Stimulated activated CD4-positive, alpha-beta T cell treated with anti-CD3 and anti-CD28 coated beads, Interleukin-2, amount 100 ng/mL, for 4 hours (primary cell): ENCODE measurements around the gene PSMC6.

Experiments
- DNase-seq: peaks from one replicate; pipeline ENCODE4 v3.0.0-alpha.2; 2020; ENCODE audit warnings: low read depth

Gene PSMC6

DNA sequence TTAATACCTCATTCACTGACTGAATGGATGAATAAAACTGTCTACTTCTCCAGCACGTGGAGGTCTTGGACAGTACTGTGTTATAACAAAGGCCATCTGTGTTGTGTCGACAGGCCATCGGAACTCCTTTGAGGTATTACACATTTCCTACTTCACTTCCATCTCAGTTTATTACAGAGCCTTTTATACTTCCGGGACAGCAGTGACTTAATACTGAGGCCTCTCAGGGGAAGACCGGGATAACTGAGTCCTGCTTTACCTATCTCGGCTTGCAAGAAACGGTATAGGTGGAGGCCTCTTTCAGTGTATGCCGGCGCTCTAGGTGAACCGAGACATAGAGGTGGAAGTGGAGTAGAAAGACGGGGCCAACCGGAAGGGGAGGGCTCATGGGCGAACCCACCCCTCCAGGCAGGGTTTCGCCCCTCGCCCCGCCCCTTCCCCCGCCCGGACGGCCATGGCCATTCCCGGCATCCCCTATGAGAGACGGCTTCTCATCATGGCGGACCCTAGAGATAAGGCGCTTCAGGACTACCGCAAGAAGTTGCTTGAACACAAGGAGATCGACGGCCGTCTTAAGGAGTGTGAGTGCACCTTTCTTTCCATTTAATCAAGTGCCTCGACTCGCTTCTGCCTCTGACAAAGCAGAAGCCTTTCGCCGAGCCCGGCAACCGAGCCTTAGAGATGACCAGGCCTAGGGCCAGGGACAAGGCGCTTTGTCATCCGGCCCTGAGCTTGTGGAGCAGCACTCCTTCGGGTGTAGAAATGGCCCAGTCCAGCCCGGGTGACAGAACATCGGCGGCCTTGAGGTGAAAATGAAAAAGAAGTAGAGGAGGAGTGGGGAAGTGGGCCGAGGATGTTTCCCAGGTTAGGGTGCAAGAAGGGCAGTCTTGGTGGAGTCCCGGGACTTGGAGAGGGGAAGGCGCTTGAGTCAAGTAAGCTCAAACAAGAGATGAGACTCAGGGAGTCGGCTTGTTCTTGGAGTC lies at the start of gene PSMC6:
TSS of gene PSMC6 (plus strand) at position 477 of the 983 bp plus-strand sequence. CDS start at position 497, 20 bp downstream.
- peak; percentile 92 for DNase-seq

DNA sequence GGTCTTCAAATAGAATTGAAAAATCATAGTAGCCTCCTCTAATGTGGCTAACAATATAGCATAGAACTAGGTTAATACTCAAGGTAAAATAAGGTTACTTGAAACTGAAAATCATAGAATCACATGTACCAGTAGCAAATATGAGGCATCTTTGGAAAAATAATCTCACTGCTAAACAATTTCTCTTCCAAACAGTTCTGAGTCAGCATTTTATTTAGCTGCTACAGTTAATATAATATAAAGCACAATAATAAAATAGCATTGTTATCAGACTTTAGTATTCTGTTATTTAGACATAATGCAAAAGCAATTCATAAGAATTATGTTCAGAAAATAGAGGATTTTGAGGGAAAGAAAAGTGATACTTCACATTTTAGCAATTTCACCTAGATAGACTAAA lies 46.7 kb upstream of the PSMC6 start:
- DNase-seq = no peak

DNA sequence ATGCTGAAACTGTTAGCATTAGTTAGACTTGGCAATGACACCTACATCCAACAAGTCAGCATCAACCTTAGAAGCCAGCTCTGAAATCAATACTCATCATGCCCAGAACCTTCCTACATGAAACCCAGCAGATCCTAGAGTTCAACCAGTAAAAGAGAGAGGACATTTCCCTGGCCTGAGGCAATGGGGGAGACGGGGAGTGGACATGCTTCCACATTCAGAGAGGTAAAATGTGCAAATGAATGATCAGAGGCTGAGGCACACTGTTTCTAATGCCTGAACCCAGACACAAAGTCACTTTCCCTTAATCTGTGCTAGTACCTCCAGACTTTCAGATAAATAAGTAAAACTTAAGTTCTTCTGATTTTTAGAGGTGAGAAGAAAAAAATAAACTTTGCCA lies 46.2 kb upstream of the PSMC6 start:
- DNase-seq = no peak

DNA sequence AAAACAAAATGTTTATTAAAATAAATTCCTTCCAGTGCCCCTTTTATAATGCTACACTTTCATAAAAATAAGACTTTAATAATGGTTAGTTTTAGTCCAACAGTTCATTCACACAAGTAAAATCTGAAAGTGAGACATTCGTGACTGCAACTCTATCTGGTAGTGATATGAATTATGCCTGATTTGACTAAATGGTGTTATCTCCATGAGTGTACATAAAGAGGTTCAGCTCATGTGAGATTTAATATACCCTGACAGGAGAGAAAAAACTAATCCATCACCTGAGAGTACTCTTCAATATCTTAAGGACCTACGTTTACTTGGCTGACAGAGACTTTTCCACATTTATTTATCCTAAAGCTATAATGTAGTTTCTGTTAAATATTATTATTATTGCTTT lies 45.7 kb upstream of the PSMC6 start:
- no peak for DNase-seq

DNA sequence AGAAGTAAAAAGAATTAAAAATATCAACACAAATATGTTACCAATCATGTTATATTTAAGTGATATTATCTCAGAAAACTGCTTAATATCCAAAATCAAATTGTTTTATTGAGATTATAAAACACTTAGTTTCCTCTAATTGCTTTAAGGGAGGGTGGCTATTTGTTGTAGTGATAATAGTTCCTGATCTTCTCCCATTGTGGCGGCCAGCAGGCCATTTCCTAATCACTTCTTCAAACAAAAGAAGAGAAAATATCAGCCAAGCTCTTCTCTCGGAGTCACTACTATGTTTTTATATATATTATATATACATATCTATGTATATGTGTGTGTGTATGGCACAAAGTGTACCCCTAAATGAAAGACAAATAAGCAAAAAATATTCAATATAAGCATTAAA lies 43.1 kb upstream of the PSMC6 start:
- no peak for DNase-seq

DNA sequence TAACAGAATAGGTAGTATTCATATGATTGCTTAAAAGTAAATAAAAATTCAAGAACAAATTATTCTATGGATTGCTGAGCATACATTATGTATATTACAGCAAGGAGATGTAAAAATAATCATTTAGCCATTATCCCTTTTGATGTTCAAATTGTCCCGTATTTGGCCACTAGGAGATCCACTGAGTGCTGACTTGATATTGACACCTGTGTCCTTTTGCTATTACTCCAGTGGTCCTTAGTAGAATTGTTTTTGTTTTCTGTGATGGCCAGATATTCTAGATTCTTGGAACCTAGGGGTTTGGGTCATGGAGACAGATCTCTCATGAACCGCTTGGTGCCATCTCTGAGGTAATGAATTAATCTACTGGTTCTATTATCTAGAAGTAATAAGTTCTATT lies 28.4 kb upstream of the PSMC6 start:
- no peak for DNase-seq

DNA sequence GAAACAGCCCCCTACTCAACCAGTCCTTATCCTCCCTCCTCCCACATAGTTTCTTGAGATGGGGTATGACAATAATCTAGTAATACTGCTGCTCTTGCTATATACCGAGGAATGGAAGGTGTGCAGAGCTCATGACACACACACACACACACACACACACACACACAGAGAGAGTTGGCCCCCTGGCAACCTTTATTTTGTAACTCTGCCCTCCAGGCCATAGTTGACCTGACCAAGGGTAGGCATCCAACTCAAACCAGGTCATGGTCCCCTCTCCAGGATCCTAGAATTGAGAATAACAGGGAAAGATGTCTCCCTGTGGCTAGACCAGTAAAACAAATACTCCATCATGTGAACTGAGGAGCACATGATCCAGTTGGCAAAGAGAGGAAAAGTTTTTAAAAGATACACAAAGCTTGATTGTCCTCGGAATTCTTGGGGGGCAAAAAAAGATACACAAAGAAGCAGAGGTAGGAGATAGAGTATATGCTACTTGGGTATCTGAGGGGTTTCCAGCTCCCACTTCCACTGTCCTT lies 22.9 kb upstream of the PSMC6 start:
- no peak for DNase-seq

DNA sequence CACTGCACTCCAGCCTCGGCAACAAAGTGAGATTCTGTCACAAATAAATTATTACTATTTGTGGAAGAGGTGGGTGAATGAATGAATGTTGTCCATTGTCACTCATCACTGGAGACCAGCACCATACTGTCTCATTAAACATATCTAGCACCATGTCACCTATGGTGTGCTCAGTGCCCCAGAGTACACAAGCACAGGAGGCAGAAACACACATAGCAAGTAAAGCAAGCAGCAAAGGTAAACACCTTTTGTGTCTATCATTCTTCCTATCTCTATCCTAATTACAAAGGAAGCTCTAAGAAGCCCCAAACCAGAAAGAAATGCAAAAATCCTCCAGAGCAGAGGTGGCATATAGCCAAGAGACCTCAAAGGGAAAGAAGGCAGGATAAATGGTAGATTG lies 20.8 kb upstream of the PSMC6 start:
- no peak for DNase-seq

DNA sequence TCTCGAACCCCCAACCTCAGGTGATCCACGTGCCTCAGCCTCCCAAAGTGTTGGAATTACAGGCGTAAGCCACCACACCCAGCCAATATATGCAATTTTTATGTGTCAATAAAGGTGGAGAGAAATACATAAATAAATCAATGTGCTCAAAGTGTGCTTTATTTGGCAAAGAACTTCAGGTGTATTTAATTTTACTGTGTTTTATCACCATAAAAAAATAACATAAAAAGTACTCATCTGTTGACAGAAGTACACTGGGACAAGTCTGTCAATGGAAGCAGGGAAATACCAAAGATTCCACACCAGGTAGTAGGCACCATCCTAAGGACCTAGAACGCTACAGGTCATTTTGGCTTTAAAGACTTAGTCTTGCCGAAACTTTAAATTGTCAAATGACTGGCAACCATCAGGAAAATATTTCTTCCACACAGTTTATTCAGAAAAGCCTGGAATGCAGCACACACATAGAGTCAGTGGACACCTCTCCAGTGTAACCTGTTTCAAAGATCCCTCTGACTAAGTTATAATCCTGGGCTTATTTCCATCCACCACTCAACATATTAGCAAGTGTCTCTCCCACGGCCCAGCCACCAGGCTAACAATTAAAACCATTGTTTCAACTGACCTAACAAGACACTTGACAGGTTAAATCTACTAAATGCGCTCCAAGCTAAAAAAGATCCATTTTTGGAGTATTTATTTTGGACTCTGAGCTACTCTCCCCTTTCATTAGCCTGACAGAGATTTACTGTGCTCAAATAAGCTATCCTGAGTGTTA lies 15.8 kb upstream of the PSMC6 start:
- no peak for DNase-seq

DNA sequence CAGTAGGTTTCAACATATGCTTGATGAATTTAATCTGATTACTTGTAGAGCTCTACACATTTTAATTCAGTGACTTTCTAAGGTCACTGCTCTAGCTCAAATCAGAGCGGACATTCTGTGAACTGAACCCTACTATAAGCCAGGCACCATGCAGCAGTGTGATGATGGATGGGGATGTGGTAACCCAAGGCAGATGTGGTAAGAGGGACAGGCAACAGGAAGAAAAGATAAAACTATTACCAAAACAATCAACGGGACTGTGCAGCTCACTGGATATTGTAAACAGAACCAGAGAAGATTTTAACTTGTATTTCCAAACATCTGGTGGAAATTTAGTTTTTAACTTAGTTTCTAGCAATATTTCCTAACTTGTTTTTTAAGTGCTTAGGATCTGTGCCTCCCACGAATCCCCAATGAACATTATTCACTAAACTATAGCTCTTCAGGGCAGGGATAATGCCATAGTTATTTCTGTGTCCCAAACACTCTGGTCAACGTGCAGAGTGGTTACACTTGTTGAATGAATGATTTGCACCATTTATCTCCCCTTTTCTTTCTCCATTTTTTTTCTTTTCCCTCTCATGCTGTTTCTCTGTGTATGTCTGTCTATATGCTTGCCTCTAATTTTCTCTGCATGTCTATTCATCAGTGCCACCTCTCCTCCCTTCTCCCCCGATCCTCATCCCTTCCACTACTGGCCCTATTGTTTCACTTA lies 14.6 kb upstream of the PSMC6 start:
- no peak for DNase-seq

DNA sequence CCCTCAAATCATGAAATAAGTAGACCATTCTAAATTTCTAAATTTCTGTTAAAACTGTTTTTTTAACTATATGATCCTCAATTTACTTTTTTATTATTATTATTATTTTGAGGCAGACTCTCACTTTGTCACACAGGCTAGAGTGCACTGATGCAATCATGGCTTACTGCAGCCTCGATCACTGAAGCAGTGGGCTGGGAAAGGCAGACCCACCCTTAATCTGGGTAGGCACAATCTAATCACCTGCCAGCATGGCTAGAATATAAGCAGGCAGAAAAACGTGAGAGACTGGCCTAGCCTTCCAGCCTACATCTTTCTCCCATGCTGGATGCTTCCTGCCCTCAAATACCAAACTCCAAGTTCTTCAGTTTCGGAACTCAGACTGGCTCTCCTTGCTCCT lies 14.0 kb upstream of the PSMC6 start:
- no peak for DNase-seq

DNA sequence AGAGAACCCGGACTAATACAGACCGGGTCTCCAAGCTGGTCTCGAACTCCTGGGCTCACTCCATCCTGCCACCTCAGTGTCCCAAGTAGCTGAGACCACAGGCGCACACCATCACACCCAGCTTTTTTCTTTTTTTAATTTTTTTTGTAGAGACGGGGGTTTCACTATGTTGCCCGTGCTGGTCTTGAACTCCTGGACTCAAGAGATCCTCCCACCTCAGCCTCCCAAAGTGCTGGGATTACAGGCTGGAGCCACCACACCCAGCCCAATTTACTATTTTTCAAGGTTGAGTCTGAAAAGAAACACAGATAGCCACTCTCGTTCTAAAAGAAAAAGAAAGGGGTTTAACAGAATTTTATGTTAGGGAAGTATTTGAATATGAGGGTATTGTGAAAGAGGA lies 13.5 kb upstream of the PSMC6 start:
- DNase-seq = no peak

DNA sequence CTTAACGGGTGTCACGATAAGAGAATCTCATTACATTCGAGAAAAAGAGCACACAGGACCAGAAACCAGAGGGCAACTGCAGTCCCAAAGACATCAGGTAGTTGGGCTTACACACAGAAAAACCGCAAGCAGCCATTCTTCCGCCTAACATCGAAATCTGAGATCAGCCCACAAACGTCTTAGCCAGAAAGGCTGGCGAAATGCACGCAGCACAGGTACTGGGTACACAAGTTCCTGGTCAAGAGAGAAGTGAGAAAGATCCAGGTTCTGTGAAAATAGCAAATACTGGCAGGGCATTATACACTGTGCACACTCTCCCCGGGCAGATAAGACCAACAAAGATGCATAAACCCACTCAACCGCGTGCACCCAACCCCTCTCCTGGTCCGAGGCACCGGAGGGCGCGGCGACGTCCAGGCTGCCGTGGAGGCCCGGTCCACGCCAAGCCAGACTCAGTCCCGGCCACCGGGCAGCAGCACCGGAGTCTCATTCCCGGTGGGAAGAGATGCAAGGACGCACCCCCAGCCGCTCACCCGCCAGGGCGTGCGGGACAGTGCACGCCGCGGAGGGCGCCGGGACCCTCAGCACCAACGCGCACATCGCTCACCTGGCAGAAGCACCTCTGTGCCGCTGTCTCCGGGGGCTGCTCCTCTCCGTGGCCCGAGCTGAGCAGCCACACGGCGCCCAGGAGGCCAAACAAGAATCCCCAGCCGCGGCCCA lies 12.1 kb upstream of the PSMC6 start:
- DNase-seq = peak; percentile 22

DNA sequence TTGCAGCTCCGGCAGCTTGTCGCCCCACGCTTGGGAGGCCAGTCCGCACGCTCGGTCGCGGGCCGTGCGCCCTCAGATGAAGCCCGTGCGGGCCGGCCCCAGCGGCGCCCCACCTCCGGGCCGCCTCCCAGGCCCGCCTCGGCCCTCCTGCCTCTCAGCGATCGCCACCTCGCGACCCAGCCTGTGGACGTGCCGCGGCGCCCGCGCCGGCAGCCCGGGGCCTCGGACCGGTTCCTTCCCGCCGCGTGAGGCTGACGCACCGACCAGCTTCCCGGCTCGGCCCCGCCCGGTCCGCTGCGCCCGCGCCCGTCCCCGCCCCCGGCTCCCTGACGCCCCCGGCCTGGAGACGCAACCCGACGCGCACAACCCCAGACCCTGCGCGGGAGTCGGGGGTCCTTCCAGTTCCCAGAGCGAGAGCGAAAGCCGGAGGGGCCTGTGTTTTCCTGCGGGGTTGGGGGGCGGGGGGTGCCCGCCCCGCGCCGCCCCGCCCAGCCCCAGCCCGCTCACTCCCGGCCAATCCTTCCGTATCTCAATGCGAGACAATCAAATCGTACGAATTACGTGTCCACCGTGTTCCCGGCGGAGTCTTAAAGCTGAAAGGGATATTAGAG lies 11.4 kb upstream of the PSMC6 start, which contains the start of gene ERO1A:
TSS of gene ERO1A (minus strand) at position 78 of the 611 bp plus-strand sequence. CDS start at position 1, 77 bp downstream.
- peak; percentile 43 for DNase-seq

DNA sequence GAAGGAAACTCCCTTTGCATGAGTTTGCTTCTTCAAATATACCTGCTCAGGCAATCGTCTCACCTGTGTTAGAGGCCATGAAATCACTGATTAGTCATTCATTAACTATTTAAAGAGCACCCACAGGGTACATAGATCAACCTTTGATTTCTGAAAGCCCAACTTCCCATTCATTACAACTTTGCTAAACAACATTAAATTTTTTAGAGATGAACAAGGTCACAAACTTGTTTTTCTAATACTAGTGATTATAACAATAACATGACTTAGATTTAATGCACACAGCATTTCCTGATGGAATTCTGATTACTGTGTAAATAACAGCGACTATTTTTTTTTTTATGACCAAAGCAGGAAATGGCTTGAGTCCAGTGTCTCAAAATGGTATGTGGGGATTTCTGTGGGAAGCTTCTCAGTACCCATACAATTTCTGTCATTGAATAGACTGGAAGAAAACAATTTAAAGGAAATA lies 6.3 kb upstream of the PSMC6 start:
- no peak for DNase-seq

DNA sequence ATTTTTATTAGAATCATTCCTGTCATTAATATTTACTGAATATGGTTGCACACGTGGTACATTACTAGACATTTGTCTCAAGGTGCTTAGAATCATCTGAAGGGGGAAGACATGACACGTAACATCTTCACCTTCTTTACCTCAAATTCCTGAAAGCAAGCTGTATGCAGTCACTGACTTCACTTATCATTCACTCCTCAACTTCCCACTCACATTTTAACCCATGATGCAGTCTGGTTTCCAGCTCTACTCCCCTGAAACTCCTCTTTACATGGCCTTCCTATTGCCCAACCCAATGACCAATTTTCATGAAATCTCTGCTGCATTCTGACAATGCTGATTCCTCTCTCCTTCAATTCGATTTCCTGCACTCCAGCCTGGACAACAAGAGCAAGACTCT lies 5.8 kb upstream of the PSMC6 start:
- DNase-seq = no peak

DNA sequence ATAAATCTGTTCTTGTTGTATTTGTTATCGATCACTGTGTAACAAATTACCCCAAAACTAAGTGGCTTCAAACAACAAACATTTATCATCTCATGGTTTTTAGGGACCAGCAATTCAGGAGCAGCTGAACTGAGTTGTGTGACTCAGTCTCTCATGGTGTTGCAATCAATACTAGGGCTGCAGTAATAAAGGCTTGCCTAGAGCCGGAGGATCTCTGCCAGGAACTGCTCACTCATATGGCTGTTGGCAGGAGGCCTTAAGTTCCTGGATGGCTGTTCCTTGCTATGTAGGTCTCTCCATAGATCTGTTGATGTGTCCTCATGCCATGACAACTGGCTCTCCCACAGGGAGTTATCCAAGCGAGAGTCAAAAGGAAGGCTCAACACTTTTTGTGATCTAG lies 3.8 kb upstream of the PSMC6 start:
- no peak for DNase-seq

DNA sequence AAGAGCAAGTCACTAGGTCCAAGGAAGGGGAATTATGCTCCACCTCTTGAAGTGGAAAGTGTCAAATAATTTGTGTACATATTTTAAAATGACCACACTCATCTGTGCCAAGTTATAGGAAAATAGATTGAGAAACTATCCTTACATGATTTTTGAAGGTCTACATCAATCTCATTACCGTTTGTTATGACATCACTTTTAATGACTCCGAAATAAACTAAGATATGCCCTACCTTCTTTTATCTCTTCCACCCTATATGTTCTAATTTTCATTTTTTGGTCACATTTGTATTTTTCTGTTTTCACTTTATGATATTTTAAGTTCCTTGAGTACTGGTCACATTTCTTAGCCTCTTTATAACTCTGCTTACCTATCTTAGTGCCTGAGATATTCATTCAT lies 3.3 kb upstream of the PSMC6 start:
- DNase-seq = no peak

DNA sequence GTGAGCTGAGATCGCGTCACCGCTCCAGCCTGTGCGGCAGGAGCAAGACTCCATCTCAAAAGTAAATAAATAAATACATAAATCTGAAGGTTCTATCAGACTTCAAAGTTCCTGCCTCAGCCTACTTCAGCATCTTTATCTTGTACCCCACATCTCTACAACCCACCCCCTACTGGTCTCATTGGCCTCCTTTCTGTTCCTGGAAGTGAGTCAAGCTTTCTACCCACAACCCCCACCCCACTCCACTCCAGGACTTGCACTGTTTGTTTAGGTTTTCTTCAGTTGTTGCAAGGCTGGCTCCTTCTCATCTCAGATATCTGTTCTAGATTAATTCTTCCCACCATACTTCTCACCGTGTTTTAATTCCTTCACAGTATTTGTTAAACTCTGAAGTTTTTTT lies 714 bp upstream of the PSMC6 start:
- peak; percentile 34 for DNase-seq

DNA sequence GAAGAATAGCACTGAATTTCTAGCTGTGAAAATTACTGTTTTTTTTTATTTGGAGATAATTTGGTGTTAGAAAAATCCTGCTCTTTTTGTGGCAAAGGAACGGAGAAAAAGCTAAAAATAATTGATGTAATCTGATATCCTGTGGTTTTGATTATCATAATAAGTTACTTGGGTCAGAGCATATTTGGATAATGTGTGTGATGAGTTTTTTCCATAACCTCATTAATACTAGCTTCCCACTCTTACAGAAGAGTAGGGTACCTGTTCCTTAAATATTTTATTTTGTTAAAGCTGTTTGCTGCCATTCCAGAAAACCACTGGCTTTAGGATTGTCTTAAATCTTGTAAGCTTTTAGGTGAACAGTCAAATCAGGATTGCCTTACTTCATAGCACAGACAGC lies 4.7 kb downstream of the PSMC6 start:
- no peak for DNase-seq

DNA sequence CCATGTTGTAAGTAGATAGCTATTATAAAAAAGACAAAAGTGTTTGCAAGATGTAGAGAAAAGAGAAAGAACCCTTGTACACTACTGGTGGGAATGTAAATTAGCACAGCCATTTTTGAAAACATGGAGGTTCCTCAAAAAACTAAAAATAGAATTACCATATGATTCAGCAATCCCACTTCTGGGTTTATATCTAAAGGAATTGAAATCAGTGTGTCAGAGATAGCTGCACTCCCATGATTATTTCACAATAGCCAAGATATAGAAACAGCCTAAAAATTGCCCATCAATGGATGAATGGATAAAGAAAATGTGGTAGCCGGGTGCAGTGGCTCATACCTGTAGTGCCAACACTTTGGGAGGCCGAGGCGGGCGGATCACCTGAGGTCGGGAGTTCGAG lies 9.2 kb downstream of the PSMC6 start:
- DNase-seq = no peak
